Karpas-422 (cell line): ENCODE data around the gene BEST4. TPM values are rescaled to one million over a fixed set of nuclear protein-coding genes. Genes with fewer than 3 reads are reported as not detected.
A peak's percentile ranks its signal among the peaks of the same experiment; 100 is the strongest.
"Not testable (repeated sequence)": the region's sequence is repeated elsewhere in the genome, so short reads cannot be mapped to it uniquely, and the experiment has no call there.

Experiments
- DNase-seq: peaks from one replicate; pipeline ENCODE4 v3.0.0-alpha.2; 2015
- H2AFZ ChIP-seq: fragments of 200-600 bp; sonication (generic); 2 replicates; pipeline ENCODE4 v1.6.1; 2014; ENCODE audit warnings: antibody characterized with exemption, low read length, mixed read lengths
- H3K27ac ChIP-seq: fragments of 200-600 bp; sonication (generic); 2 replicates; pipeline ENCODE4 v1.5.1; 2014; ENCODE audit warnings: mild to moderate bottlenecking, low read length, moderate library complexity
- H3K27me3 ChIP-seq: fragments of 200-600 bp; sonication (generic); 2 replicates; pipeline ENCODE4 v1.6.1; 2014; ENCODE audit warnings: low read length, mixed read lengths
- H3K36me3 ChIP-seq: fragments of 200-600 bp; sonication (generic); 2 replicates; pipeline ENCODE4 v1.6.1; 2014; ENCODE audit warnings: low read length, mixed read lengths; ENCODE audit not compliant: insufficient read depth
- H3K4me1 ChIP-seq: fragments of 200-600 bp; sonication (generic); 2 replicates; pipeline ENCODE4 v1.6.1; 2014; ENCODE audit warnings: mild to moderate bottlenecking, low read length, mixed read lengths
- H3K4me2 ChIP-seq: fragments of 200-600 bp; sonication (generic); 2 replicates; pipeline ENCODE4 v1.6.1; 2014; ENCODE audit warnings: low read length, low read depth, mild to moderate bottlenecking; ENCODE audit not compliant: poor library complexity, severe bottlenecking
- H3K4me3 ChIP-seq: fragments of 200-600 bp; sonication (generic); 2 replicates; pipeline ENCODE4 v1.5.1; 2014; ENCODE audit warnings: mild to moderate bottlenecking, antibody characterized with exemption, low read length, mixed read lengths
- H3K79me2 ChIP-seq: fragments of 200-600 bp; sonication (generic); 2 replicates; pipeline ENCODE4 v1.6.1; 2014; ENCODE audit warnings: mild to moderate bottlenecking, low read length, mixed read lengths
- H3K9ac ChIP-seq: fragments of 200-600 bp; sonication (generic); 2 replicates; pipeline ENCODE4 v1.6.0; 2014; ENCODE audit warnings: low read length
- H3K9me2 ChIP-seq: fragments of 200-600 bp; sonication (generic), shearing (Covaris generic); replicated peaks from 2 replicates; pipeline ENCODE4 v1.6.0; 2014; ENCODE audit warnings: mild to moderate bottlenecking, low read length, moderate library complexity; ENCODE audit not compliant: insufficient read depth
- H3K9me3 ChIP-seq: fragments of 300-700, 200-600 bp; sonication (generic); 2 replicates; pipeline ENCODE4 v1.6.1; 2014; ENCODE audit warnings: low read length, mixed read lengths
- H4K20me1 ChIP-seq: fragments of 200-600 bp; sonication (generic); 2 replicates; pipeline ENCODE4 v1.6.1; 2014; ENCODE audit warnings: mild to moderate bottlenecking, antibody characterized with exemption, low read length, low read depth; ENCODE audit not compliant: insufficient read depth
- total RNA-seq: library from RNA; depleted of rRNA; stranded (reverse); fragments of >200 nt; shearing (Covaris generic); gene quantifications from 2 replicates; pipeline ENCODE4 v1.2.3, GENCODE V29; 2014; ENCODE audit warnings: low replicate concordance

The BEST4 gene
- total RNA-seq, 1 experiment from 2014 or later: 1.0 TPM

DNA sequence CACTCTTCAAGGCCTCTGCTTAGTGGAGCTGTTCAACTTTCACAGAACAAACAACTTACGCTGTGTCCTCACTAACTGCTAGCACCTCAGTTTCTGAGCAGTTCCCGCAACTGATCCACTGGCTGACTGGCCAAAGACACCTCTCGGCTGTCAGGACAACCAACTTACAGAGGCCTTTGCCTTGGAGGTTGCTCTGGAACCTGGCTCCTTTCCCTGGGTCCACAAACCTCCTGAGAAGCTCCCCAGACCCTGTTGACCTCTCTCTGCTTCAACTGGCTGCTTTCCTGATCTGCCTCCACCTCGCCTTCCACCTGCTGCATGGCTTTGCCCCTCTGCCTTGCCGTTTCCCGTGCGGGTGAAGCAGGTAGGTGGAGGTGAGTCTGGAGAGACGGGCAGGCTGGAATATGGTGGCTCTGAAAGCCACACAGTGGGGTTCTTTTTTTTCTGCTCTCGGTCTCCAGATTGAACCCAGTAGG, 33.3 kb upstream of the BEST4 start:
- Histone ChIP-seq H3K4me1 (peaks cover 26% of the 10 kb centered on the region), H3K27ac (no peak overlapping the region), H3K9me2 (no peaks in the 10 kb centered on the region), H3K9me3 (no peaks in the 10 kb centered on the region), H3K36me3 (no peaks in the 10 kb centered on the region), H4K20me1 (no peaks in the 10 kb centered on the region), H3K79me2 (no peaks in the 10 kb centered on the region), H3K27me3 (no peaks in the 10 kb centered on the region), H3K9ac (no peak overlapping the region), H3K4me2 (no peak overlapping the region), H3K4me3 (no peak overlapping the region), H2AFZ (no peak overlapping the region)
- DNase-seq: no peak

- Histone ChIP-seq H3K9ac (peak overlapping the region; percentile 76), H3K4me3 (peak overlapping the region; percentile 69), H4K20me1 (no peaks in the 10 kb centered on the region), H3K27me3 (no peaks in the 10 kb centered on the region), H3K4me1 (peaks cover 26% of the 10 kb centered on the region), H3K4me2 (peak overlapping the region; percentile 89), H3K9me2 (no peaks in the 10 kb centered on the region), H3K9me3 (no peaks in the 10 kb centered on the region), H3K27ac (peak overlapping the region; percentile 91), H3K79me2 (no peaks in the 10 kb centered on the region), H3K36me3 (no peaks in the 10 kb centered on the region), H2AFZ (peak overlapping the region; percentile 69)
- DNase-seq: no peak
Observed at GRCh38 chr1:44820328-44821239, 32.6 kb upstream of the BEST4 start.

- Histone ChIP-seq H3K9me3 (no peaks in the 10 kb centered on the region), H3K79me2 (no peaks in the 10 kb centered on the region), H3K9ac (peak overlapping the region; percentile 76), H3K4me3 (peak overlapping the region; percentile 69), H4K20me1 (no peaks in the 10 kb centered on the region), H3K4me1 (peaks cover 26% of the 10 kb centered on the region), H3K27me3 (no peaks in the 10 kb centered on the region), H3K4me2 (peak overlapping the region; percentile 89), H2AFZ (peak overlapping the region; percentile 69), H3K36me3 (no peaks in the 10 kb centered on the region), H3K27ac (peak overlapping the region; percentile 91), H3K9me2 (no peaks in the 10 kb centered on the region)
- DNase-seq: peak; percentile 93
Observed at GRCh38 chr1:44819608-44820327, 31.8 kb upstream of the BEST4 start.

GRCh38 chr1:44819196-44819607, 31.2 kb upstream of the BEST4 start:
- H2AFZ ChIP-seq: no peak overlapping the region
- H3K27ac ChIP-seq: peak overlapping the region; percentile 91
- H3K79me2 ChIP-seq: no peaks in the 10 kb centered on the region
- peak overlapping the region; percentile 89 for H3K4me2 ChIP-seq
- H3K4me3 ChIP-seq: peak overlapping the region; percentile 69
- H3K4me1 ChIP-seq: peaks cover 26% of the 10 kb centered on the region
- peak overlapping the region; percentile 76 for H3K9ac ChIP-seq
- no peaks in the 10 kb centered on the region for H4K20me1 ChIP-seq
- no peak for DNase-seq
- H3K36me3 ChIP-seq: no peaks in the 10 kb centered on the region
- no peaks in the 10 kb centered on the region for H3K9me3 ChIP-seq
- no peaks in the 10 kb centered on the region for H3K27me3 ChIP-seq
- H3K9me2 ChIP-seq: no peaks in the 10 kb centered on the region

- Histone ChIP-seq H3K9ac (no peak overlapping the region), H3K79me2 (no peaks in the 10 kb centered on the region), H3K27me3 (no peaks in the 10 kb centered on the region), H2AFZ (no peak overlapping the region), H3K4me3 (peak overlapping the region; percentile 34; the same call in 1 of the 2 replicates), H3K9me3 (no peaks in the 10 kb centered on the region), H3K27ac (no peak overlapping the region), H3K4me1 (peaks cover 26% of the 10 kb centered on the region), H3K9me2 (no peaks in the 10 kb centered on the region), H3K36me3 (no peaks in the 10 kb centered on the region), H3K4me2 (peak overlapping the region; percentile 89), H4K20me1 (no peaks in the 10 kb centered on the region)
- DNase-seq: no peak
Observed at GRCh38 chr1:44817771-44818495, 30.0 kb upstream of the BEST4 start.

DNA sequence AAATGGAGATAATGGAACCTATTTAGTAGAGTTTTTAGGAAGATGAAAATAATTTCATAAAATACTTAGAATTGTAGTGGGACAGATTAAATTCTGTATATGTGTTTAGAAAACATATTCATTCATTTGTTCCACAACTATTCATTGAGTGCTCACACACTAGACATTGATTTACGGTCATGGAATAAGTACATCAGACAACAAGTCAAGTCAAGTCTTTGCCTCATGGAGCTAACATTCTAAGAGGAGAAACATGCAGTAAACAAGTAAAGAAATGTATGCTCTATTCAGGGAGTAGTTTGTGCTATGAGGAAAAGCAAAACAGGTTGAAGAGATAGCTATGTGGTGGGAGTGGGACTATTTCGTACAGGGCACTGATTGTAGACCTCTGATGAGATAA, 29.3 kb upstream of the BEST4 start:
- peaks cover 26% of the 10 kb centered on the region for H3K4me1 ChIP-seq
- H3K4me2 ChIP-seq: no peak overlapping the region
- no peaks in the 10 kb centered on the region for H3K9me2 ChIP-seq
- H3K27ac ChIP-seq: no peak overlapping the region
- no peak overlapping the region for H2AFZ ChIP-seq
- no peaks in the 10 kb centered on the region for H3K36me3 ChIP-seq
- H3K27me3 ChIP-seq: no peaks in the 10 kb centered on the region
- no peak overlapping the region for H3K9ac ChIP-seq
- DNase-seq: no peak
- no peaks in the 10 kb centered on the region for H4K20me1 ChIP-seq
- no peaks in the 10 kb centered on the region for H3K79me2 ChIP-seq
- no peaks in the 10 kb centered on the region for H3K9me3 ChIP-seq
- H3K4me3 ChIP-seq: no peak overlapping the region

DNA sequence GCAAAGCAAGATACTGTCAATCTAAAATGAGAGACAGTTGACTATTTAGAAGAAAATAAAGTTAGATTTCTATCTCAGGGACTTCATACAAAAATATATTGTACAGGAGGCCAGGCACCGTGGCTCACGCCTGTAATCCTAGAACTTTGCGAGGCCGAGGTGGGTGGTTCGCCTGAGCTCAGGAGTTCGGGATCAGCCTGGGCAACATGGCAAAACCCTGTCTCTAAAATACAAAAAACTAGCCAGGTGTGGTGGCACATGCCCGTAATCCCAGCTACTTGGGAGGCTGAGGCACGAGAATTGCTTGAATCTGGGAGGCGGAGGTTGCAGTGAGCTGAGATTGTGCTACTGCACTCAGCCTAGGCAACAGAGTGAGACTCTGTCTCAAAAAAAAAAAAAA, 28.0 kb upstream of the BEST4 start:
- H3K4me3 ChIP-seq, H4K20me1 ChIP-seq, H3K36me3 ChIP-seq, H3K27ac ChIP-seq, H3K27me3 ChIP-seq, H3K79me2 ChIP-seq, H2AFZ ChIP-seq, H3K9me3 ChIP-seq, DNase-seq, H3K4me2 ChIP-seq, H3K9ac ChIP-seq, H3K9me2 ChIP-seq: not testable (repeated sequence)
- peaks cover 26% of the 10 kb centered on the region for H3K4me1 ChIP-seq
